SW480 (cell line): ENCODE measurements around the gene GJD2.

Source experiments
- DNase-seq: peaks from one replicate; pipeline ENCODE4 v3.0.0-alpha.2; 2016; ENCODE audit warnings: low spot score

Gene GJD2

GRCh38 chr15:34754674-34755418, at the start of gene GJD2:
Gene GJD2 (minus strand): TSS chr15:34754998. CDS start chr15:34754488, 510 bp downstream.
- no peak for DNase-seq

GRCh38 chr15:34804113-34804512, 49.3 kb upstream of the GJD2 start:
- DNase-seq: no peak

- DNase-seq: no peak
These were observed 48.3 kb upstream of the GJD2 start for GRCh38 chr15:34802803-34803750.

- DNase-seq: no peak
These were observed 47.6 kb upstream of the GJD2 start for GRCh38 chr15:34802371-34802770.

- DNase-seq: no peak
These were observed 44.6 kb upstream of the GJD2 start for GRCh38 chr15:34799149-34800101.

- DNase-seq: no peak
These were observed 42.1 kb upstream of the GJD2 start for GRCh38 chr15:34796847-34797435.

GRCh38 chr15:34795267-34796081, 40.7 kb upstream of the GJD2 start, which contains the start of gene ACTC1:
Gene ACTC1 (minus strand): TSS chr15:34795549. CDS start chr15:34794808, 741 bp downstream.
- no peak for DNase-seq

GRCh38 chr15:34794590-34795206, 39.9 kb upstream of the GJD2 start:
- DNase-seq: no peak

- DNase-seq: no peak
These were observed 39.1 kb upstream of the GJD2 start for GRCh38 chr15:34793901-34794300.

- no peak for DNase-seq
These were observed 38.3 kb upstream of the GJD2 start for GRCh38 chr15:34793071-34793470.

- no peak for DNase-seq
These were observed 36.9 kb upstream of the GJD2 start for GRCh38 chr15:34791701-34792100.

- no peak for DNase-seq
These were observed 35.3 kb upstream of the GJD2 start for GRCh38 chr15:34790121-34790520.

GRCh38 chr15:34789326-34789725, 34.5 kb upstream of the GJD2 start:
- DNase-seq: no peak

- DNase-seq: no peak
These were observed 31.4 kb upstream of the GJD2 start for GRCh38 chr15:34786206-34786605.

GRCh38 chr15:34783991-34784390, 29.2 kb upstream of the GJD2 start:
- no peak for DNase-seq

- DNase-seq: no peak
These were observed 28.6 kb upstream of the GJD2 start for GRCh38 chr15:34783431-34783830.

GRCh38 chr15:34782901-34783300, 28.1 kb upstream of the GJD2 start:
- no peak for DNase-seq

GRCh38 chr15:34780725-34781124, 25.9 kb upstream of the GJD2 start:
- no peak for DNase-seq

GRCh38 chr15:34776606-34777105, 21.9 kb upstream of the GJD2 start:
- no peak for DNase-seq

GRCh38 chr15:34773917-34774316, 19.1 kb upstream of the GJD2 start:
- no peak for DNase-seq
